GM06990 (cell line): ENCODE measurements around the gene FBXL17.

Experiments
- DNase-seq: peaks from one replicate; pipeline ENCODE4 v3.0.0-alpha.2; 2011; ENCODE audit not compliant: insufficient read length; ENCODE audit errors: extremely low read depth
- H3K27me3 ChIP-seq: replicated peaks from 2 replicates; pipeline ENCODE4 v1.6.0; 2011; ENCODE audit warnings: low read length; ENCODE audit not compliant: control insufficient read depth, insufficient read depth
- H3K36me3 ChIP-seq: 2 replicates; pipeline ENCODE4 v1.5.1; 2011; ENCODE audit warnings: low read length; ENCODE audit not compliant: control insufficient read depth, insufficient read depth
- H3K4me3 ChIP-seq: replicated peaks from 2 replicates; pipeline ENCODE4 v1.5.1; 2011; ENCODE audit warnings: low read depth, mild to moderate bottlenecking, control low read depth, low read length
- TF ChIP-seq, protein P1 (sequence below): IDR thresholded peaks from 2 replicates; pipeline ENCODE4 v1.5.1; 2011; ENCODE audit warnings: low read length, control low read depth, mild to moderate bottlenecking, inconsistent platforms; ENCODE audit not compliant: insufficient read depth, poor library complexity, severe bottlenecking

FBXL17 gene

DNA sequence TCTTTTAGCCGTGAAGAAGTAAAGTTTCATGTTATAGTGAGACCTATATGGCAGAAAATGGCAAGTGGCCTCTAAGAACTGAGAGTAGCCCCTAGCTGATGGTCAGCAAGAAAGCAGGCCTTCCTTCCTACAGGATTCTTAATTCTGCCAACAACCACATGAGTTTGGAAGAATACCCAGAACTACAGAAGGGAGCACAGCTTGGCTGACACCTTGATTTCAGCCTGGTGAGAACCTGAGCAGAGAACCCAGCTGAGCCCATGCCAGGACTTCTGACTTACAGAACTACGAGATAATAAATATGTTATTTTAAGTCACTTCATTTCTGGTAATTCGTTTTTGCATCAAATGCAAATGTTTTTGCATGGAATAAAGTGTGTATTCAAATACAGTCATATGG is 5.9 kb upstream of the FBXL17 start:
- H3K4me3 ChIP-seq: no peak overlapping the region
- H3K36me3 ChIP-seq: no peaks in the 10 kb centered on the region
- DNase-seq: no peak
- H3K27me3 ChIP-seq: no peaks in the 10 kb centered on the region
- TF ChIP-seq, protein P1, sequence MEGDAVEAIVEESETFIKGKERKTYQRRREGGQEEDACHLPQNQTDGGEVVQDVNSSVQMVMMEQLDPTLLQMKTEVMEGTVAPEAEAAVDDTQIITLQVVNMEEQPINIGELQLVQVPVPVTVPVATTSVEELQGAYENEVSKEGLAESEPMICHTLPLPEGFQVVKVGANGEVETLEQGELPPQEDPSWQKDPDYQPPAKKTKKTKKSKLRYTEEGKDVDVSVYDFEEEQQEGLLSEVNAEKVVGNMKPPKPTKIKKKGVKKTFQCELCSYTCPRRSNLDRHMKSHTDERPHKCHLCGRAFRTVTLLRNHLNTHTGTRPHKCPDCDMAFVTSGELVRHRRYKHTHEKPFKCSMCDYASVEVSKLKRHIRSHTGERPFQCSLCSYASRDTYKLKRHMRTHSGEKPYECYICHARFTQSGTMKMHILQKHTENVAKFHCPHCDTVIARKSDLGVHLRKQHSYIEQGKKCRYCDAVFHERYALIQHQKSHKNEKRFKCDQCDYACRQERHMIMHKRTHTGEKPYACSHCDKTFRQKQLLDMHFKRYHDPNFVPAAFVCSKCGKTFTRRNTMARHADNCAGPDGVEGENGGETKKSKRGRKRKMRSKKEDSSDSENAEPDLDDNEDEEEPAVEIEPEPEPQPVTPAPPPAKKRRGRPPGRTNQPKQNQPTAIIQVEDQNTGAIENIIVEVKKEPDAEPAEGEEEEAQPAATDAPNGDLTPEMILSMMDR: no peak

DNA sequence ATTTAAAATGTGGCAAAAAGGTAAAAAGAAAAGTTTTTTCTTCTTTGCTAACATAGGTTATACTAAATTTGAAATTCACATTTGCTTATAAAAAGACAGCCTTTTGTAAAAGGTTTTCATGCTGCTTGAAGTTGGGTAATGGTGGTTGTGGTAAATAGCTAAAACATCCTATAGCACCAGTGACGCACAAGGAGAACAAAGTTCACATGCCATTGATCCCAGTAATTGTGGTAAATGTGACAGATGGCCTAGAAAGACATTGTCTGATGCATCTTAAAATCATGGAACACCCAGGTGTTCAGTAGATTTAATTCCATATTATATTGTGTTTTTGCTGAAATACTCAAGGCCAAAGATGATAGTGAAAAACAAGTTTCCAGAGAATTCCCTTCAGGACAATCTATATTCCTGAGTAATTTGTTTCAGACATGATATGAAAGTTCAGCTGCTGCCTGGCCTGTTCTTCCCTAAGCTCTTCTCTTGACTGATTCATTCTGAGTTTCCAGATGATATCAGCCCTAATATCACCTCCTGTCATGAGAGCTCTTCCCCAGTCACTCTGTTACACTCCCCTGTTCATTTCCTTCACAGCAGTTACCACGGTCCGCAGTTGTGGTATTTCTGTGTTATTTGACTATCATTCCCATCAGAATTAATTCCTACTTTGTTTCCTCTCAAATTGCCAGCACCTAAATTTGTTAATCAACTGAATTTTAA is 4.6 kb upstream of the FBXL17 start:
- H3K4me3 ChIP-seq: no peak overlapping the region
- DNase-seq: no peak
- no peaks in the 10 kb centered on the region for H3K36me3 ChIP-seq
- no peaks in the 10 kb centered on the region for H3K27me3 ChIP-seq
- TF ChIP-seq, protein P1: no peak

- no peak for DNase-seq
- TF ChIP-seq, protein P1: no peak
- Histone ChIP-seq H3K36me3 (no peaks in the 10 kb centered on the region), H3K4me3 (no peak overlapping the region), H3K27me3 (no peaks in the 10 kb centered on the region)
Observed at GRCh38 chr5:108384741-108385140, 2.8 kb upstream of the FBXL17 start.

GRCh38 chr5:108382784-108383330 is 959 bp upstream of the FBXL17 start:
- DNase-seq: no peak
- H3K36me3 ChIP-seq: no peaks in the 10 kb centered on the region
- H3K4me3 ChIP-seq: peak overlapping the region; percentile 96
- TF ChIP-seq, protein P1: no peak
- no peaks in the 10 kb centered on the region for H3K27me3 ChIP-seq

DNA sequence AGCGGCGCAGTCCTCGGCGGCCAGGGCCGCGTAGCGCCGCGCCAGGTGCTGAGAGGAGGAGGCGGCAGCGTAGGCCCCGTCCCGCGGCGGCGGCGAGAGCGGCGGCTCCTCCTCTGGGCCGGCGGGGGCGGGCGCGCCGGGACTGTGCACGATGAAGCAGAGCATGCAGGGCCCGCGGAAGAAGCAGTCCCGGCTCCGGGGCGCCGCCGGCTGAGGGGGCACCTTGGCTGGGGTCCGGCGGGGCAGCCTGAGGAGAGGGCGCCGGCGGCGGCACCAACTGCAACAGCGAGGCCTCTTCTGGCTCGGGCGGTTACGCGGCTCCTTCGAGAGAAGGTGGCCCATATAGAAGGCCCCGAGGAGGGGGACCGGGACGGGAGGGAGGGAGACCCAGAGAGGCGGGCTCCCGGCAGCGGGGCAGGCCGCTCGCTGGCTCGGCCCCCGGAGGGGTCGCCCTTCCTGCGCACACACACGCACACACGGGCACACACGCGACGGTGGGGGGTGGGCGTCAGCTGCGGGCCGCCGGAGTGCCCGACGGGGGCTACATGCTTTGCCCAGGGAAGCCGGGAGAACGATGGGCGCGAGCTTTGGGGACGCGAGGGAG is 446 bp downstream of the FBXL17 start:
- Histone ChIP-seq H3K4me3 (peak overlapping the region; percentile 96), H3K36me3 (no peaks in the 10 kb centered on the region), H3K27me3 (no peaks in the 10 kb centered on the region)
- TF ChIP-seq, protein P1: no peak
- peak; percentile 89 for DNase-seq
